Measurements from ENCODE around the gene MAML3. TPM values are rescaled to one million over a fixed set of nuclear protein-coding genes. Genes with fewer than 3 reads are reported as not detected.

Gene MAML3
- total RNA-seq, 1 experiment from 2014 or later = 0.43 TPM

GRCh38 chr4:139866276-139866962, 287.6 kb downstream of the MAML3 start:
- DNase-seq (ENCODE audit: low spot score) = no peak

- DNase-seq (ENCODE audit: low spot score) = no peak
These were observed 288.4 kb downstream of the MAML3 start for GRCh38 chr4:139865537-139865936.

GRCh38 chr4:139863531-139863930, 290.5 kb downstream of the MAML3 start:
- no peak for DNase-seq (ENCODE audit: low spot score)

GRCh38 chr4:139861471-139861870, 292.5 kb downstream of the MAML3 start:
- no peak for DNase-seq (ENCODE audit: low spot score)

GRCh38 chr4:139860435-139861024, 293.5 kb downstream of the MAML3 start:
- no peak for DNase-seq (ENCODE audit: low spot score)

GRCh38 chr4:139859876-139860275, 294.1 kb downstream of the MAML3 start:
- DNase-seq (ENCODE audit: low spot score) = no peak

GRCh38 chr4:139858436-139859205, 295.4 kb downstream of the MAML3 start:
- no peak for DNase-seq (ENCODE audit: low spot score)

GRCh38 chr4:139857977-139858376, 296.0 kb downstream of the MAML3 start:
- DNase-seq (ENCODE audit: low spot score) = no peak

- peak; percentile 51 for DNase-seq (ENCODE audit: low spot score)
These were observed 297.0 kb downstream of the MAML3 start for GRCh38 chr4:139857021-139857420.

GRCh38 chr4:139854668-139855403, 299.1 kb downstream of the MAML3 start:
- no peak for DNase-seq (ENCODE audit: low spot score)

GRCh38 chr4:139853309-139853708, 300.7 kb downstream of the MAML3 start:
- no peak for DNase-seq (ENCODE audit: low spot score)

GRCh38 chr4:139852612-139853269, 301.2 kb downstream of the MAML3 start:
- no peak for DNase-seq (ENCODE audit: low spot score)

- DNase-seq (ENCODE audit: low spot score) = no peak
These were observed 302.3 kb downstream of the MAML3 start for GRCh38 chr4:139851639-139852038.

- no peak for DNase-seq (ENCODE audit: low spot score)
These were observed 302.9 kb downstream of the MAML3 start for GRCh38 chr4:139851133-139851532.

GRCh38 chr4:139849219-139849618, 304.8 kb downstream of the MAML3 start:
- DNase-seq (ENCODE audit: low spot score) = no peak

- DNase-seq (ENCODE audit: low spot score) = no peak
These were observed 306.0 kb downstream of the MAML3 start for GRCh38 chr4:139848028-139848427.

- DNase-seq (ENCODE audit: low spot score) = no peak
These were observed 306.4 kb downstream of the MAML3 start for GRCh38 chr4:139847602-139848001.

GRCh38 chr4:139846766-139847165, 307.2 kb downstream of the MAML3 start:
- DNase-seq (ENCODE audit: low spot score) = no peak

GRCh38 chr4:139845453-139846093, 308.4 kb downstream of the MAML3 start:
- no peak for DNase-seq (ENCODE audit: low spot score)

GRCh38 chr4:139844459-139845036, 309.4 kb downstream of the MAML3 start:
- DNase-seq (ENCODE audit: low spot score) = no peak

- no peak for DNase-seq (ENCODE audit: low spot score)
These were observed 309.9 kb downstream of the MAML3 start for GRCh38 chr4:139844057-139844456.
